Urinary bladder (tissue), 4 donors: ENCODE data around the gene TMEM175. TPM values are rescaled to one million over a fixed set of nuclear protein-coding genes. Genes with fewer than 3 reads are reported as not detected.
A peak's percentile ranks its signal among the peaks of the same experiment; 100 is the strongest.

Source experiments
- DNase-seq: peaks from one replicate; pipeline ENCODE4 v3.0.0-alpha.2; 2015; ENCODE audit errors: extremely low spot score
- H3K27ac ChIP-seq: one replicate; pipeline ENCODE4 v1.5.1; 2013; ENCODE audit warnings: low read depth, mild to moderate bottlenecking, moderate library complexity
- H3K36me3 ChIP-seq: one replicate; pipeline ENCODE4 v1.6.1; 2013; ENCODE audit warnings: mild to moderate bottlenecking, moderate library complexity; ENCODE audit not compliant: insufficient read depth
- H3K4me1 ChIP-seq: one replicate; pipeline ENCODE4 v1.6.1; 2013; ENCODE audit warnings: mild to moderate bottlenecking, moderate library complexity; ENCODE audit not compliant: insufficient read depth
- H3K4me3 ChIP-seq: one replicate; pipeline ENCODE4 v1.5.1; 2013; ENCODE audit warnings: low read depth, low read length
- WGBS: extraction: QIAGEN DNeasy Blood & Tissue Kit; methylation state at CpG from one replicate; pipeline ENCODE4 v1.1.7; 2013; 5-methylcytosine and 5-hydroxymethylcytosine counted together
- polyA plus RNA-seq: library from polyadenylated mRNA; stranded (reverse); fragments of 200-250 nt; gene quantifications from one replicate; pipeline ENCODE4 v1.2.3, GENCODE V29; 2013
- total RNA-seq: library from RNA; depleted of rRNA; stranded (reverse); fragments of >200 nt; gene quantifications from one replicate; pipeline ENCODE4 v1.2.3, GENCODE V29; 2014
- donor health status: healthy with polysubstance abuse.
- donor health status: healthy.

Gene TMEM175
- total and polyA plus RNA-seq, 2 donors, result 16.8 to 32.8 TPM

DNA sequence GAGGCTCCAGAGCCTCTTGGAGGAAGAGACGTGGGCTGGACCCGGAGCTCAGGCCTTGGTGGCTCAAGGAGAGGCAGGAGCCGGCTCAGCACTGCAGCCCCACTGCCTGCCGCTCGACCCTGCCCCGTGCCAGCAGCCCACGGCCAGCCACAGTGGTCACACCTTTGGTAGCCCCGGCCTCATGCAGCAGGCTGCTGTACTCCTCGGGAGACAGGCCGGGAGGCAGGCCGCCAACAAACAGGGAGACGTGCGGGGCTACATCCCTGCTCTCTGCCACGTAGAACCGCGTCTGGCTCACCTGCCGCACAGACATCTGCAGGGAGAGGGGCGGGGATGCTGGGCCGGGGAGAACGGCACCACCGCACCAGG, 33.5 kb downstream of the TMEM175 start:
- H3K4me1 ChIP-seq, result no peaks in the 10 kb centered on the region
- H3K4me3 ChIP-seq, result no peak overlapping the region
- H3K36me3 ChIP-seq, result peaks cover 8% of the 10 kb centered on the region
- no peak overlapping the region for H3K27ac ChIP-seq
- DNase-seq, result no peak
- 93% methylated on average over 21 of the region's 21 CpGs for WGBS

- Histone ChIP-seq H3K4me3 (no peak overlapping the region), H3K36me3 (peaks cover 5% of the 10 kb centered on the region), H3K27ac (no peak overlapping the region), H3K4me1 (no peaks in the 10 kb centered on the region)
- WGBS, result 90% methylated on average over 48 of the region's 48 CpGs
- no peak for DNase-seq
Measured at GRCh38 chr4:966266-967112, 34.2 kb downstream of the TMEM175 start.

GRCh38 chr4:967113-968104, 35.1 kb downstream of the TMEM175 start:
- Histone ChIP-seq H3K27ac (no peak overlapping the region), H3K4me3 (no peak overlapping the region), H3K4me1 (peaks cover 5% of the 10 kb centered on the region), H3K36me3 (no peaks in the 10 kb centered on the region)
- 42% methylated on average over 76 of the region's 76 CpGs for WGBS
- no peak for DNase-seq

DNA sequence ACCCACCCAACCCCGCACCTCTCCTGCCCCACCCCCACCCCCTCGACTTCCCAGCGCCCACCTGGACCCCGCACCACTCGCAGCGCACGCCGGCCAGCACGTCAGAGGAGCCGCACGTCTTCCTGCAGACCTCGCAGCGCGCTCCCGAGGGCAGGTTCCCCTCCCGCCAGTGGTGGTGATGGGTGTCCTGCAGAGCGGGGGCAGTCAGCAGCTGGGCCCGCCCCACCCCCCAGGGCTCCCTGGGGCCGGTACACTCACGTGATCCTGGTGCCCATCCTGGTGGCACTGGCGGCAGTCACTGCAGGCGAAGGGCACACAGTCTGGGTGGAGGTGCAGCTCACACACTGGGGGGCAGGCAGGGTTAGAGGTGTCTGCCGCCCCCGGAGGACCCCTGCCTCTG, 36.0 kb downstream of the TMEM175 start:
- Histone ChIP-seq H3K36me3 (no peaks in the 10 kb centered on the region), H3K27ac (no peak overlapping the region), H3K4me1 (peaks cover 5% of the 10 kb centered on the region), H3K4me3 (no peak overlapping the region)
- DNase-seq, result no peak
- WGBS, result 24% methylated on average over 24 of the region's 24 CpGs

DNA sequence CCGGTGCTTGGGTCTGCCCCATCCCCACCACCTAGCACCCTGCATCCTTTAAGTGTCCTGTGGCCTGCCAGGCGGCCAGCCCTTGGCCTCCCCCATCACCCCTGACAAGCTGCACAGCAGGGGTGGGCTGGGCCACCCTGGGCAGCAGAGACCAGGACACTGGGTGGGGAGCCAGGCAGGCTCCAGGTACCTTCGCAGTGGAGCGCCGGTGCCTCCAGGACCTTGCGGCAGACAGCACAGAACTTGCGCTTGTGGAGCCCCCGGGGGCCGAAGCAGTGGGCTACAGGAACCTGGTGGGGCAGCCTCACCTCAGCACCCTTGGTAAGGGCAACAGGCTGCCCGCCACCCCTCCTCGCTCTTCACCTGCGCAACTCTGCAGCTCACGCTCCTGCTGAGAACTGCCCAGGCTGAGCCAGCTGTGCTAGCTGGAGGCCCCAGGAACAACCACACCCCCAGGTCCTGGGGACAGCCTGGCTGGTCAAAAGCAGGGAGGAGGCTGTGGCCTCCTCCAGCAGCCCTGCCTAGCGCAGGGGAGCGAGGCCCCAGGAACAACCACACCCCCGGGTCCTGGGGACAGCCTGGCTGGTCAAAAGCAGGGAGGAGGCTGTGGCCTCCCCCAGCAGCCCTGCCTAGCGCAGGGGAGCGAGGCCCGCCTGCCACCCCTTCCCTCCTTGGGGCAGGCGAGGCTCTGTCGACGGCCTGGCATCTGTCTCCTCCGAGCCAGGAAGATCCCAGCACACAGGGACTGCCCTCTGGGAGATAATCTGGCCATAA, 36.5 kb downstream of the TMEM175 start:
- H3K4me3 ChIP-seq, result no peak overlapping the region
- 80% methylated on average over 23 of the region's 23 CpGs for WGBS
- peaks cover 5% of the 10 kb centered on the region for H3K4me1 ChIP-seq
- no peaks in the 10 kb centered on the region for H3K36me3 ChIP-seq
- no peak for DNase-seq
- no peak overlapping the region for H3K27ac ChIP-seq

DNA sequence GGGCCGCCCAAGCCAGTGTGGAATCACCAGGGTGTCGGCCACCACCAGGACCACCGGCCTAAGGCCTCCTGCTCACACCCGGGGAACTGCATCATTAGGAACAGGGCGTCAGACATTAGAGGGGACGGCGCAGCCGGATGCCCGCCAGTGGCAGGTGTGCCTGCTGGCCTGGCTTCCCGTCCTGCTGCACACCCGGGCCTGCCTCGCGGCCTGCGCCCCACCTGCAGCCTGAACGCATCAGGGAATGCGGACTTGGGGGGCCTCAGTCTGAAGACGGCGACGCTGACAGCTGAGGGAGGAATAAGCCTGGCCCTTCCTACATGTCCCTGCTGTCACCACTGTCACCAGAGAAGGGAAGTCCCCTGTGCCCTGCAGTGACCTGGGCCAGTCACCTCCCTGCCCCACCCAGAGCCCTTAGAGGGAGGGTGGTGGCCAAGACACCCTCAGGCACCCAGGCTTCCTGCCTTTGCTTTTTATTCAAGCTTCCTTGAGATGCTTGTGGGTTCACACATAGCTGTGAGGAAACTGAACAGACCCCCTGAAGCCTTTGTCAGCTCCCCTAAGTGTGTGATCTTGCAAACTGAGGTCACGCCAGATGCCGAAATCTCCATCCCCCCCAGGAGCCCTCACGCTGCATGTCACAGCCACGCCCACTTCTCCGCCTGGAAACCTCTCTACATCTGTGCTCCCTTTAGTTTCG, 37.9 kb downstream of the TMEM175 start:
- Histone ChIP-seq H3K4me1 (peaks cover 5% of the 10 kb centered on the region), H3K36me3 (no peaks in the 10 kb centered on the region), H3K4me3 (no peak overlapping the region), H3K27ac (no peak overlapping the region)
- no peak for DNase-seq
- WGBS, result 90% methylated on average over 25 of the region's 25 CpGs

- no peak for DNase-seq
- Histone ChIP-seq H3K27ac (no peak overlapping the region), H3K4me3 (no peak overlapping the region), H3K4me1 (peaks cover 5% of the 10 kb centered on the region), H3K36me3 (no peaks in the 10 kb centered on the region)
- 76% methylated on average over 17 of the region's 17 CpGs for WGBS
Measured at GRCh38 chr4:970854-971520, 38.7 kb downstream of the TMEM175 start.

- WGBS, result 56% methylated on average over 24 of the region's 24 CpGs
- Histone ChIP-seq H3K36me3 (no peaks in the 10 kb centered on the region), H3K4me1 (peaks cover 5% of the 10 kb centered on the region), H3K27ac (no peak overlapping the region), H3K4me3 (peak overlapping the region; percentile 94)
- DNase-seq, result no peak
Measured at GRCh38 chr4:971666-972500, 39.6 kb downstream of the TMEM175 start.

DNA sequence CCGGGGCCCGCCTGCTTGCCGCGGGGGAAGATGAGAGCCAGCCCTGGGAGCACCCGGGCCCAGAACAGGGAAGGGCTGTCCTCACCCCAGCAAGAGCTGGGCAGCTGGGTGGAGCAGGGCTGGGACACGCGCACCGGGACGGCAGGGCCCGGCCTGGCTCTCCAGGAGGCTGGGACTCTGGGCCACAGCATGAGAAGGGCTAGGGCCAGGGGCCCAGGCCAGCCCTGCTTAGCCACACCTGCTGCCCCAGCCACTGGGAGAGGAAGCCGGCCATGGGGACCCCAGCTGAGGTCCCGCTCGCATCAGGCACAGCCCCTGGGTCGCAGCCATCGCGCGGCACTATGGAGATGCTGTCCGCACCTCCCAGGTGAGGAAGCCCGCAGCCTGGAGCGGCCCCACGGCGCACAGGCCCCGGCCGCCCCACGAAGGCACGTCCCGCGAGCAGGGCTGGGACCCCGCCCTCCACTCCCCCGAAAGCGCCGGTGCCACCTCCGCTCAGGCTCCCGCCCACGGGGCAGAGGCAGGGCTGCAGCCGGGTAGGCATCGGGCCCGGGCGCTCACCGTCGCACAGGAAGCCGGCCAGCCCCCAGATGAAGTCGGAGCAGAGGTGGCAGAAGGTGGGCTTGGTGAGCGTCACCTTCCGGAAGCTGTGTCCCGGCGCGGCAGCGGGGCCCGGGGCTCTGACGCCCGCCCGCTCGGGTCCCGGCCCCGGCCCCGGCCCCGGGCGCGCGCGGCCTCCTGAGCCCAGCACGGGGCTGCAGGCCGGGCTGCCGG, 40.6 kb downstream of the TMEM175 start:
- under 1% methylated on average over 65 of the region's 65 CpGs for WGBS
- no peak overlapping the region for H3K27ac ChIP-seq
- no peak for DNase-seq
- peak overlapping the region; percentile 94 for H3K4me3 ChIP-seq
- H3K36me3 ChIP-seq, result no peaks in the 10 kb centered on the region
- H3K4me1 ChIP-seq, result peaks cover 5% of the 10 kb centered on the region

DNA sequence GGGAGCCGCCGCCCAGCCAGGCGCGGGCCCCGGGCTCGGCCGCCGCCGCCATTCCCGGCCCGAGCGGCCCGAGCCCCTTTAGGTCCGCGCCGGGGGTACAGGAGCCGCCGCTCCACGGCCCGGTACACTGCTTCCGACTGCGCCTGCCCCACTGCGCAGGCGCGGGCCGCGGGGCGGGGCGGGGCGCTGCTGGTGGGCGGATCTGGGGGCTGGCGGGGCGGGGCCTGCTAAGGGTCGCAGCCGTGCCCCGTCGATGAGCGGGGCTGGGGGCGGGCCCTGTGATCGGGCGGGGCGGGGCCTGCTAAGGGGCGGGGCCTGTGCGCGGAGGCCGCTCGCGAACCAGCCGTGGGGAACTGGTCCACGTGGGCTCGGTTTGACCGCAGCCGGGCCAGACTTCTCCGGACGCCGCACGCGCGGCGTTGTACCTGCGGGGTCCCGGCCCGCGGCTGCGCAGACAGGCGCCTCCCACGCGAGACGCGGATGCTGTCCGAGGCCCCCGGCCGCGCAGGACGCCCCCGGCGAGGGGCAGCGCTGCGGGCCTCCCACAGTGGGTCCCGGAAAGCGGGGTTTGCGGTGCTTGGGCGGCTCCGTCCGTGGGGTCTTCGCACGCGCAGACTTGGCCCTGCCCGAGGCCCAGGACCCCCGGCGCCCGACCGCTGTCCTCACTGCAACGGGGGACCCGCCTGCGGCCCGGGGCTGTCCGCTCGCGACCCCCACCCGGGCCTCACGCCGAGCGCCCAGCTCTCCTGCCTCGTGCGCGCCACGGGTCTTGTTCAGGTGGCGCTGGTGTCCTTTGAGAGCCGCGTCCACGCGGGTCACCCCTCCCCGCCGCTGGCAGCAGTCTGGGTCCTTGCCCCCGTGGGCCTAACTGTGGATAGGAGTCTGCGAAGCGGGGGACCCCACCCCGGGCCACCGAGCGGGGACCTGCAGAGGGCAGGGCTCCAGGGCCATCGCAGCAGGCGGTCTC, 41.5 kb downstream of the TMEM175 start, which contains the start of gene DGKQ:
DGKQ (minus strand) TSS at position 139 of the 967 bp plus-strand sequence; CDS start at position 52, 87 bp downstream.
- Histone ChIP-seq H3K36me3 (no peaks in the 10 kb centered on the region), H3K4me1 (peaks cover 5% of the 10 kb centered on the region), H3K4me3 (peak within 1 kb of the TSS; percentile 94), H3K27ac (no peak within 1 kb of the TSS)
- DNase-seq, result peak; percentile 43
- WGBS, result 21% methylated on average over 123 of the region's 123 CpGs
